SJSA1 (cell line): ENCODE data around the gene TMUB2. TPM values are rescaled to one million over a fixed set of nuclear protein-coding genes. Genes with fewer than 3 reads are reported as not detected.

ENCODE experiments used
- DNase-seq, 2 experiments: peaks; one replicate each; pipeline ENCODE4 v3.0.0-alpha.2; 2015 to 2020; ENCODE audit warnings: low spot score in 2 of 2, low read depth in 1 of 2
- H3K27ac ChIP-seq: fragments of 250-450 bp; sonication (Bioruptor Pico); 2 replicates; pipeline ENCODE4 v1.5.1; 2020; ENCODE audit warnings: mild to moderate bottlenecking, moderate library complexity
- H3K27me3 ChIP-seq: fragments of 250-450 bp; sonication (Bioruptor Pico); replicated peaks from 2 replicates; pipeline ENCODE4 v1.5.1; 2020; ENCODE audit warnings: mild to moderate bottlenecking, moderate library complexity
- H3K36me3 ChIP-seq: fragments of 250-450 bp; sonication (Bioruptor Pico); 2 replicates; pipeline ENCODE4 v1.5.1; 2020; ENCODE audit warnings: mild to moderate bottlenecking
- H3K4me1 ChIP-seq: fragments of 250-450 bp; sonication (Bioruptor Pico); replicated peaks from 2 replicates; pipeline ENCODE4 v1.6.1; 2021; ENCODE audit warnings: mild to moderate bottlenecking
- H3K4me3 ChIP-seq: fragments of 250-450 bp; sonication (Bioruptor Pico); 2 replicates; pipeline ENCODE4 v1.5.1; 2020; ENCODE audit warnings: mild to moderate bottlenecking
- H3K9me3 ChIP-seq: fragments of 250-450 bp; sonication (Bioruptor Pico); replicated peaks from 2 replicates; pipeline ENCODE4 v1.5.1; 2020; ENCODE audit warnings: mild to moderate bottlenecking
- total RNA-seq: library from RNA; depleted of rRNA; stranded (reverse); fragments of >200 nt; shearing (Covaris generic); gene quantifications from 2 replicates; pipeline ENCODE4 v1.2.3, GENCODE V29; 2014

TMUB2 gene
- total RNA-seq, 1 experiment from 2014 or later = 42.6 TPM

GRCh38 chr17:44202756-44203155 lies 16.0 kb downstream of the TMUB2 start:
- H3K4me1 ChIP-seq = peaks cover 25% of the 10 kb centered on the region
- DNase-seq = no peak
- H3K9me3 ChIP-seq = no peaks in the 10 kb centered on the region
- H3K27me3 ChIP-seq = no peaks in the 10 kb centered on the region
- no peak overlapping the region for H3K27ac ChIP-seq
- no peak overlapping the region for H3K4me3 ChIP-seq
- H3K36me3 ChIP-seq = peaks cover 25% of the 10 kb centered on the region

- H3K27ac ChIP-seq = no peak overlapping the region
- no peaks in the 10 kb centered on the region for H3K27me3 ChIP-seq
- H3K9me3 ChIP-seq = no peaks in the 10 kb centered on the region
- H3K36me3 ChIP-seq = peaks cover 29% of the 10 kb centered on the region
- DNase-seq = peak in 1 of 2 experiments; percentile 44
- peaks cover 26% of the 10 kb centered on the region for H3K4me1 ChIP-seq
- H3K4me3 ChIP-seq = no peak overlapping the region
Measured at GRCh38 chr17:44203731-44204440, 17.1 kb downstream of the TMUB2 start.

GRCh38 chr17:44204441-44204882 lies 17.7 kb downstream of the TMUB2 start:
- H3K9me3 ChIP-seq = no peaks in the 10 kb centered on the region
- H3K27ac ChIP-seq = no peak overlapping the region
- H3K27me3 ChIP-seq = no peaks in the 10 kb centered on the region
- H3K4me1 ChIP-seq = peaks cover 26% of the 10 kb centered on the region
- H3K4me3 ChIP-seq = no peak overlapping the region
- DNase-seq = no peak
- peaks cover 33% of the 10 kb centered on the region for H3K36me3 ChIP-seq

GRCh38 chr17:44205962-44206824 lies 19.4 kb downstream of the TMUB2 start:
- DNase-seq = no peak

GRCh38 chr17:44206825-44207155 lies 20.0 kb downstream of the TMUB2 start:
- no peaks in the 10 kb centered on the region for H3K27me3 ChIP-seq
- DNase-seq = no peak
- no peak overlapping the region for H3K4me3 ChIP-seq
- no peaks in the 10 kb centered on the region for H3K9me3 ChIP-seq
- peaks cover 30% of the 10 kb centered on the region for H3K4me1 ChIP-seq
- H3K27ac ChIP-seq = no peak overlapping the region
- peaks cover 56% of the 10 kb centered on the region for H3K36me3 ChIP-seq

More at GRCh38 chr17:44205962-44206824, 19.4 kb downstream of the TMUB2 start:
- Histone ChIP-seq H3K4me3 (no peak overlapping the region), H3K9me3 (no peaks in the 10 kb centered on the region), H3K27ac (no peak overlapping the region), H3K27me3 (no peaks in the 10 kb centered on the region), H3K4me1 (peaks cover 30% of the 10 kb centered on the region), H3K36me3 (peaks cover 50% of the 10 kb centered on the region)

GRCh38 chr17:44207319-44207718 lies 20.5 kb downstream of the TMUB2 start:
- H3K36me3 ChIP-seq = peaks cover 56% of the 10 kb centered on the region
- H3K4me1 ChIP-seq = peaks cover 30% of the 10 kb centered on the region
- H3K27me3 ChIP-seq = no peaks in the 10 kb centered on the region
- DNase-seq = no peak
- H3K27ac ChIP-seq = no peak overlapping the region
- H3K9me3 ChIP-seq = no peaks in the 10 kb centered on the region
- no peak overlapping the region for H3K4me3 ChIP-seq

- no peak for DNase-seq
- Histone ChIP-seq H3K4me1 (peaks cover 30% of the 10 kb centered on the region), H3K27ac (no peak overlapping the region), H3K9me3 (no peaks in the 10 kb centered on the region), H3K4me3 (no peak overlapping the region), H3K36me3 (peaks cover 59% of the 10 kb centered on the region), H3K27me3 (no peaks in the 10 kb centered on the region)
Measured at GRCh38 chr17:44207743-44208142, 21.0 kb downstream of the TMUB2 start.

- Histone ChIP-seq H3K9me3 (no peaks in the 10 kb centered on the region), H3K27ac (no peak overlapping the region), H3K36me3 (peaks cover 80% of the 10 kb centered on the region), H3K4me3 (no peak overlapping the region), H3K27me3 (no peaks in the 10 kb centered on the region), H3K4me1 (peaks cover 19% of the 10 kb centered on the region)
- no peak for DNase-seq
Measured at GRCh38 chr17:44209786-44210341, 23.1 kb downstream of the TMUB2 start.

GRCh38 chr17:44210342-44211192 lies 23.8 kb downstream of the TMUB2 start:
- no peak overlapping the region for H3K27ac ChIP-seq
- peaks cover 87% of the 10 kb centered on the region for H3K36me3 ChIP-seq
- peaks cover 19% of the 10 kb centered on the region for H3K4me1 ChIP-seq
- H3K4me3 ChIP-seq = no peak overlapping the region
- peak; percentile 79 to 88 for DNase-seq
- H3K27me3 ChIP-seq = no peaks in the 10 kb centered on the region
- H3K9me3 ChIP-seq = no peaks in the 10 kb centered on the region

GRCh38 chr17:44211281-44212265 lies 24.8 kb downstream of the TMUB2 start:
- H3K4me1 ChIP-seq = peaks cover 19% of the 10 kb centered on the region
- peak in 1 of 2 experiments; percentile 51 for DNase-seq
- H3K27ac ChIP-seq = no peak overlapping the region
- H3K4me3 ChIP-seq = no peak overlapping the region
- H3K27me3 ChIP-seq = no peaks in the 10 kb centered on the region
- no peaks in the 10 kb centered on the region for H3K9me3 ChIP-seq
- peaks cover 93% of the 10 kb centered on the region for H3K36me3 ChIP-seq

GRCh38 chr17:44212507-44213402 lies 26.0 kb downstream of the TMUB2 start:
- Histone ChIP-seq H3K4me3 (no peak overlapping the region), H3K4me1 (peaks cover 23% of the 10 kb centered on the region), H3K27ac (no peak overlapping the region), H3K9me3 (no peaks in the 10 kb centered on the region), H3K27me3 (no peaks in the 10 kb centered on the region), H3K36me3 (peaks cover 93% of the 10 kb centered on the region)
- peak in 1 of 2 experiments; percentile 47 for DNase-seq
